ENCODE data around the gene SLC4A1.

GRCh38 chr17:44314031-44314430 lies 46.1 kb upstream of the SLC4A1 start:
- TF ChIP-seq SP1 (IDR thresholded peaks at IDR 0.05) = no peak
- no peak for TF ChIP-seq CTCF (IDR thresholded peaks at IDR 0.05; ENCODE audit: low read depth, low read length, missing input control)
- no peak for TF ChIP-seq REST (IDR thresholded peaks at IDR 0.05)
- no peak for TF ChIP-seq EGR1 (IDR thresholded peaks at IDR 0.05; ENCODE audit: low read depth in 2 of 2)
- TF ChIP-seq YY1 (IDR thresholded peaks at IDR 0.05) = no peak
- TF ChIP-seq MAX (IDR thresholded peaks at IDR 0.05) = no peak
- TF ChIP-seq ZBTB33 (IDR thresholded peaks at IDR 0.05) = no peak
- no peak for TF ChIP-seq TAF1 (conservative IDR thresholded peaks at IDR 0.05)
- TF ChIP-seq FOXA1 (IDR thresholded peaks at IDR 0.05) = no peak
- TF ChIP-seq JUND (IDR thresholded peaks at IDR 0.05) = no peak
- TF ChIP-seq RAD21 (IDR thresholded peaks at IDR 0.05) = no peak
- no peak for TF ChIP-seq ATF3 (IDR thresholded peaks at IDR 0.05)

All from liver (tissue), 3 donors.